Stimulated activated naive CD4-positive, alpha-beta T cell treated with Interleukin-2 at 50 U/mL for 16 hours (primary cell): ENCODE measurements around the gene SP3.

Source experiments
- DNase-seq: peaks from one replicate; lab custom pipeline; 2025; lab: John Stamatoyannopoulos, UW

SP3 gene

GRCh38 chr2:173966274-173967098 lies 1.3 kb upstream of the SP3 start:
- no peak for DNase-seq

DNA sequence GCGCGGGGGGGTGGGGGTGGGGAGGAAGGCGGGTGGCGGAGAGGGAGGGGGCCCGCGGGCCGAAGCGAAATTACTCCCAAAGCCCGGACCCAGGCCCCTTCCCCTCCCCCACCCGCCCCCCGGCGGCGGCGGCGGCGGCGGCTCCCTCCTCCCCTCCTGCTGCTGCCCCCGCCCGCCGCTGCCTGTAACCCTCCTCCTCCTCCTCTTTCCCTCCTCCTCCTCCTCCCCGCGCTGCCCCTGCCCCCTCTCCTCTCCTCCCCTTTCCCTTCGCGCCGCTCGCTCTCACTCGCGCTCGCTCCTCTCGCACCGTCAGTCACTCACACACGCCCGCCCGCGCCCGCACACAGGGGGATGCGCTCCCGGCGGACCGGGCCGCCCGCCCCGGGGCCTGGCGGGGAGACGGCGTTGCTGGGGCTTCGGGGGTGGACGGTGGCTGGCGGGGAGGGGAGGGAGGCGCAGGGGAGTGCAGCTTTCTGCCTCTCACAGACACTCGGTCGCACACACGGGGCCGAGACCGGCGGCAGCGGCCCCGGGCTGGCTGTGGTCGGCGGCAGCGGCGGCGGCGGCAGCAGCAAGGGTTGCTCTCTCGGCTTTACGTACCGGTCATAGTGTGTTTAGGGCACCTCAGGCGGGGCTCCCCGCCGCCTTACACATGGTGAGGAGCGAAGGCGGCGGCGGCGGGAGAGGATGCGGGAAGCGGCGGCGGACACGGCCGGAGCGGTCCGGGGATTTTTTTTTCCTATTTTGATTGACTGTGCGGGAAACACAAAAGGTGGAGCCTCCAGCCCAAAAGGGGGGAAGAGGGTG lies 405 bp downstream of the SP3 start:
- peak; percentile 85 for DNase-seq

DNA sequence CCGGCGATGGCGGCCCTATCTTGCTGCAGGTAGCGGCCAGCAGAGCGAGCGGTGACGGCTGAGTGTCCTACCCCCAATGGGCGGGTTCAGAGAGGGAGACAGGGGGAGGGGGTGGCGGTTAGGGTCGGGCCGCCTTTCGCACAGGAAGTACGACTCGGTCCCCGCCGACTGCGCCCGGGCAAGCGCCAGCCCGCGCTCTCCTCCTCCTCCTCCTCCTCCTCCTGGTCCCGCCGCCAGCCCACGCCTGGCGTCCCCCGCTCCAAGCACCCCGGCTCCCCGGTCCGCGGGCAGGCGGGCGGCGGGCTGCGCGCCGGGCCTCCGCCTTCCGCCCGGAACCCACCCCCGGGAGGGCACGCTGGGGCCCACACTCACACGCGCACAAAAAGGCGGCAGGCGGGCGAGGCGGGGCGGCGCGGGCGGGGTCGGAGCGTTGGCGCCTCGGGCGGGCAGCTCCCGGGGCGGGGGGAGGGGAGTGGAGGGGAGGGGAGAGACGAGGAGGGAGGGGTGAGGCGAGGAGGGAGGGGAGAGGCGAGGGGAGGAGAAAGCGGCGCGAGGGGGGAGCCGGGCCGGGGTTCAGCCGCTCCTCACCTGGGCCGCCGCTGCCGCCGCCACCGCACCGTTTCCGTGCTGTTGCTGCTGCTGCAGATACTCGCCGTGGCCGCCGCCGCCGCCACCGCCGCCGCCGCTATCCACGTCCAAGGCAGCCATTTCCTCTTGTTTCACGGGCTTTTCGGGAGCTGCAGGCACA lies 1.2 kb downstream of the SP3 start:
- DNase-seq: peak; percentile 91

- peak; percentile 68 for DNase-seq
Observed at GRCh38 chr2:173963323-173963816, 1.8 kb downstream of the SP3 start.

GRCh38 chr2:173962583-173963110 lies 2.5 kb downstream of the SP3 start:
- no peak for DNase-seq

DNA sequence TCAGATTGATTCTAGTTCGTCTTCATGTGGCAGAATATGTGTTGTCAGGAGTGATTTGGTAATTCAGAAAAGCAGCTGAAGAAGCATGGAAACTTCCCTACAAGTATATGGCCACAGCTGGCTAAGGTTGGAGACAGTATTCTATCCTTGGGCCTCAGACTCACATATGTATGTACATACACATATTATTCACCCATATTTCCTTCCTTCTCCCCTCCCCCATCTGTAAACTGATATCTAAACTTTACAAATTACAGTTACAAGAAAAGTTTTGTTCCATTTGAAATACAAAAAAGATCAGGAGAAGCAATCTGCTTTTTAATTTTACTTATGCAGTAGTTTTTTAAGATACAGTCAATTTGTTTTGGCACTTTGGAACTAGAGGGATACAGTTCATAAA lies 3.1 kb downstream of the SP3 start:
- DNase-seq: no peak

- DNase-seq: no peak
Observed at GRCh38 chr2:173961346-173961705, 3.8 kb downstream of the SP3 start.

DNA sequence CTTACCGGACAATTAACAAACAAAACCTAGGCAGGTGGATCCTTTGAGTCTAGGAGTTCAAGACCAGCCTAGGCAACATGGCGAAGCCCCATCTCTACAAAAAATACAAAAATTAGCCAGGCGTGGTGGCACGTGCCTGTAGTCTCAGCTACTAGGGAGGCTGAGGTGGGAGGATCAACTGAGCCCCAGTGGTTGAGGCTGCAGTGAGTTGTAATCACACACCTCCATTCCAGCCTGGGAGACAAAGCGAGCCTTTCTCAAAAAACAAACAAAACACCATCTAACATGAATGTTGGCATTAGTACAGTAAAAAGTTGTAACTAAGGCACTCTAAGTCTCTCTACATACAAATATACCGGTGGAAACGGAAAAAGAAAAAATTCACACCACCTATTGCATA lies 5.3 kb downstream of the SP3 start:
- DNase-seq: no peak

GRCh38 chr2:173959358-173959884 lies 5.8 kb downstream of the SP3 start:
- no peak for DNase-seq

DNA sequence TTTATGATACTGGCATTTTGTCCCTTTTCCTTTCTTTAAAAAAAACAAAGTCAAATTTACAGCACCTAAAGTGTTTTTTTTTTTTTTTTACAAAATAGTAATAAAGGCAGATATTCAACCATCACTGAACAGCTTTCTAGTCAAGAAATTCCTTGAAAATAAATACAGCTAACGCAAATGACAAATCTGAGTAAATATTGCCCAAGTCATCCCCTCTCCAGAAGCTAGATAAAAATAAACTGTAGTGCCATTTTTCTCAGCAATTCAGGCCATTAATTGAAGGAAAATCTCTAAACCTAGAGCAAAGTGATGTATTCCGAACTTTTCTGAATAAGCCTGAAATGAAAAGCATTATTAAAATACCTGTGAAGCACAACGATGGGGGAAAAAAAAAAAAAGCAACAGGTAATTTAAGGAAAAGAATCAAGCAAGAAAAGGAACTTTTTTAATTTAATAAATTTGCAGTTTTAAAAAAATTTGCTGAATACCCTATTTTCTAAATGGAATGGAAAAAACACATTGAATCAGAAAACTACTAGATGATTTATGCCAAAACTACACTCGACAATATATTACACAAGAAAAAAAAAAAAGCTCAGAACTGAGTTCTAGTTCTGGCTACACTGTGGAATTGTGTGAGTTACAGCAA lies 6.9 kb downstream of the SP3 start:
- DNase-seq: no peak

GRCh38 chr2:173957517-173957916 lies 7.7 kb downstream of the SP3 start:
- no peak for DNase-seq

DNA sequence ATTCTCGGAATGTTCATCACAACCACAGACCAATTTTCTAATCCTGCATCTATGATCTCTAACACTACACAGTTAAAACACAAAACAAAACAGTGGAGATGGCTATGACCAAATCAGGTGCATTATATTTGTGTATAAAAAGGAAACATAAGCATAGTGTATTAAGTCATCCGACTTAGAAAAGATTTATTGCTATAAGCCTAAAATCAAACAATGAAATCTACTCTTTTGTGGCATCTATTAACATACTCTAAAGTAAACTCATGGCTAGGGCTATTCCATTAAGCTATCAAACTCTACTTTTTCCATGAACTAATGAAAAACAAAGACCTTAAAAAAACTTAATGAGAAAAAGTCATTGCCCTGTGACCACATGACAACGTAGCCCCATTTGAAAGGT lies 8.7 kb downstream of the SP3 start:
- DNase-seq: no peak

DNA sequence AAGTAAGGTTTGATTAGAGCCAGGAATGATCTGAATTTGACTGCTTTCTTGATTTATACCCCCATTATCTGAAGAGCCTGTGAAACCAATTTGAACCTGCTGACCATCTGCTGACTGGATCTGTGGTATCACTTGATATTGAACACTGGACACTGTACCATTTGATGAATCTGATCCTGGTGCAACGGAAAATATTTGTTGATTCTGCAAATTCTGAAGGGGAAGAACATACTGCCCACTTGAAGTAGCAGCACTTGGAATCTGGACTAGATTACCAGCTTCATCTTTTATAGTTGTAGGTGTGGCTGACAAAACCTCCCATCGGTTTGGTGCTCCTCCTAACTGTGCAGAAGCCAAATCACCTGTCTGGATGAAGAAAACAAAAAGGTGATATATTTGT lies 9.3 kb downstream of the SP3 start:
- DNase-seq: no peak

GRCh38 chr2:173955004-173955403 lies 10.2 kb downstream of the SP3 start:
- no peak for DNase-seq

- DNase-seq: no peak
Observed at GRCh38 chr2:173953047-173953424, 12.1 kb downstream of the SP3 start.

DNA sequence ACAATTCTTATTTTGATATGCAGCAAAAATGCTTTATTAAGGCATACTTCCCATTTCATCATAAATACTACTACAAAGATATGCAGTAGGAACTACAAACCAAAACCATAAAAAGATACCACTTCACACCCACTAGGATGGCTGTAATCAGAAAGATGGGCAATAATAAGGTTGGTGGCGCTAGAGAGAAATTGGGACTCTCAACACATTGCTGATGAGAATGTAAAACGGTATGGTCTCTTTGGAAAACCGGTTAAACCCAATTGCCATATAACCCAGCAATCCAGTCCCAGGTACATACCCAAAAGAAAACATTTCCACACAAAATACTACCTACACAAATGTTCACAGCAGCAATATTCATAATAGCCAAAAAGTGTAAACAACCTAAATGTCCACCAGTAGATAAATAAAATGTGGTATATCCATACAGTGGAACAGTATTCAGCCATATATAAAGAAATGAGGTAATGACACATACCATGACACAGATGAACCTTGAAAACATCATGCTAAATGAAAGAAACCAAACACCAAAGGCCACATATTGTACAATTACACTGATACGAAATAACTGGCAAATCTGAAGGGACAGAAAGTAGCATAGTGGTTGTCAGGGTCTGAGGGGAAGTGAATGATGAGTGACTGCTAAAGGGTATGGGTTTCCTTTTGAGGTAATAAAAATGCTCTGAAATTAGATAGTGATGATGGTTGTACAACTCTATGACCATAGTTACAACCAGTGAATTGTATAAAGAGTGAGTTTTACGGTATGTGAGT lies 12.7 kb downstream of the SP3 start:
- no peak for DNase-seq

DNA sequence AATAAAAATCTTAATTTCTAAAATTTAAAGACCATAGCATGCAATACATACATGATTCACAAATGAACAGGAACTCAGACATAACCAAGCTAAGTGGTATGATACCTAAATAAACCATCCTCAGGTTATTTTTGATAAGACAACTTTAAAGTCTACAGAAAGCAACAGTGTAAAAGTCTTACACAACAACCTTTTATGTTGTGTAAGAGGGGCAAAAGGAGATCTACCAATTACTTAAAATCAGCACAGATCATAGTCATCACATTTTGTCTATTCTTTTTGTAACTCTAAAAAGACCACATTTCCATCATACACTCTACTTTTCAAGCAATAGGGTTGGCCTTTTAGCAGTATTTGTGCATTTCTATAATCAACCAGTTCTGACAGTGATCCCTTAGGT lies 16.3 kb downstream of the SP3 start:
- no peak for DNase-seq

DNA sequence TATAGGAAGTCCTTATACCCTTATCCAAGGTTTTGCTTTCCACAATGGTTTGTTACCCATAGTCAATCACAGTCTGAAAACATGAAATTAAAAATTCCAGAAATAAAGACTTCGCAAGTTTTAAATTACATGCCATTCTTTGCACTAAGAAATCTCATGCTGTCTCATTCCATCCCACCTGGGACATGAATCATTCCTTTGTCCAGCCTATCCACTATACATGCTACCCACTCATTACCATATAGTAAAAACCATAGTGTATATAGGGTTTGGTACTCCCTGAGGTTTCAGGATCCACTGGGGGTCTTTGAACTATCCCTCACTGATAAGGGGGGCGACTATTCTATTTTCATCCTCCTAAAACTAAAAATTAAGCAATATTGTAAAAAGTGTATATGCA lies 17.0 kb downstream of the SP3 start:
- no peak for DNase-seq

- DNase-seq: no peak
Observed at GRCh38 chr2:173947131-173947530, 18.0 kb downstream of the SP3 start.

GRCh38 chr2:173943738-173944137 lies 21.4 kb downstream of the SP3 start:
- no peak for DNase-seq
